Measurements from ENCODE around the gene MUC3A.
A peak's percentile ranks its signal among the peaks of the same experiment; 100 is the strongest.
"Not testable (repeated sequence)": the region's sequence is repeated elsewhere in the genome, so short reads cannot be mapped to it uniquely, and the experiment has no call there.

The MUC3A gene

GRCh38 chr7:100971111-100972001 is 22.0 kb downstream of the MUC3A start:
- no peak for DNase-seq

GRCh38 chr7:100972002-100972347 is 22.6 kb downstream of the MUC3A start:
- DNase-seq = no peak

- no peak for DNase-seq
These were observed 24.7 kb downstream of the MUC3A start for GRCh38 chr7:100974021-100974420.

- DNase-seq = no peak
These were observed 26.1 kb downstream of the MUC3A start for GRCh38 chr7:100975371-100975821.

- no peak for DNase-seq
These were observed 29.0 kb downstream of the MUC3A start for GRCh38 chr7:100978300-100978699.

- DNase-seq = no peak
These were observed 34.3 kb downstream of the MUC3A start for GRCh38 chr7:100983451-100984187.

- not testable (repeated sequence) for DNase-seq
These were observed 35.0 kb downstream of the MUC3A start for GRCh38 chr7:100984241-100984918.

- DNase-seq = not testable (repeated sequence)
These were observed 35.9 kb downstream of the MUC3A start for GRCh38 chr7:100985033-100985797.

GRCh38 chr7:100991631-100992030 is 42.3 kb downstream of the MUC3A start:
- DNase-seq = no peak

GRCh38 chr7:100992280-100992679 is 42.9 kb downstream of the MUC3A start:
- not testable (repeated sequence) for DNase-seq

GRCh38 chr7:100994671-100995070 is 45.3 kb downstream of the MUC3A start:
- not testable (repeated sequence) for DNase-seq

GRCh38 chr7:100998530-100998929 is 49.2 kb downstream of the MUC3A start:
- DNase-seq = not testable (repeated sequence)

GRCh38 chr7:100999334-100999733 is 50.0 kb downstream of the MUC3A start:
- not testable (repeated sequence) for DNase-seq

- not testable (repeated sequence) for DNase-seq
These were observed 50.7 kb downstream of the MUC3A start for GRCh38 chr7:101000025-101000424.

- DNase-seq = not testable (repeated sequence)
These were observed 53.0 kb downstream of the MUC3A start for GRCh38 chr7:101002333-101002732.

GRCh38 chr7:101007361-101007760 is 58.0 kb downstream of the MUC3A start:
- DNase-seq = not testable (repeated sequence)

- no peak for DNase-seq
These were observed 60.3 kb downstream of the MUC3A start for GRCh38 chr7:101009629-101010028.

GRCh38 chr7:101012931-101013330 is 63.6 kb downstream of the MUC3A start:
- DNase-seq = no peak

- no peak for DNase-seq
These were observed 66.3 kb downstream of the MUC3A start for GRCh38 chr7:101015626-101016025.

GRCh38 chr7:101017064-101017777 is 67.9 kb downstream of the MUC3A start:
- DNase-seq = peak; percentile 61 to 69
